Fibroblast of lung (primary cell): ENCODE data around the gene EGLN3. TPM values are rescaled to one million over a fixed set of nuclear protein-coding genes. Genes with fewer than 3 reads are reported as not detected.

Experiments
- DNase-seq, 2 donors: peaks; one replicate each; pipeline versions ENCODE4 v3.0.0 to v3.0.0-alpha.2; 2010; ENCODE audit warnings: low read depth in 2 of 2
- H2AFZ ChIP-seq: 2 replicates; pipeline ENCODE4 v1.5.1; 2012; ENCODE audit warnings: low read length, control low read depth, inconsistent platforms
- H3K27ac ChIP-seq: 2 replicates; pipeline ENCODE4 v1.5.1; 2011; ENCODE audit warnings: low read length, control low read depth; ENCODE audit not compliant: insufficient read depth
- H3K27me3 ChIP-seq: 2 replicates; pipeline ENCODE4 v1.5.1; 2011; ENCODE audit warnings: mild to moderate bottlenecking, low read length; ENCODE audit not compliant: control insufficient read depth, insufficient read depth
- H3K36me3 ChIP-seq: 2 replicates; pipeline ENCODE4 v1.5.1; 2011; ENCODE audit warnings: low read length; ENCODE audit not compliant: control insufficient read depth, insufficient read depth
- H3K4me1 ChIP-seq: 2 replicates; pipeline ENCODE4 v1.5.1; 2011; ENCODE audit warnings: low read length; ENCODE audit not compliant: control insufficient read depth, insufficient read depth; ENCODE audit errors: extremely low read depth
- H3K4me2 ChIP-seq: 2 replicates; pipeline ENCODE4 v1.5.1; 2011; ENCODE audit warnings: low read length, control low read depth; ENCODE audit not compliant: insufficient read depth; ENCODE audit errors: extremely low read depth
- H3K4me3 ChIP-seq, 4 experiments: fragments of 200-600 bp in 1 of 4; sonication (generic) in 1 of 4; replicated peaks in 1 of 4; 2 replicates each; pipeline ENCODE4 v1.5.1; 2011 to 2016; ENCODE audit warnings: low read length in 4 of 4, low read depth in 3 of 4, mild to moderate bottlenecking in 3 of 4, control low read depth in 2 of 4, inconsistent platforms in 1 of 4, mixed read lengths in 1 of 4; ENCODE audit not compliant: insufficient read depth in 1 of 4; ENCODE audit errors: control extremely low read depth in 1 of 4
- H3K79me2 ChIP-seq: 2 replicates; pipeline ENCODE4 v1.5.1; 2012; ENCODE audit warnings: mild to moderate bottlenecking, low read length, inconsistent platforms; ENCODE audit not compliant: control insufficient read depth, insufficient read depth
- H3K9ac ChIP-seq: 2 replicates; pipeline ENCODE4 v1.5.1; 2011; ENCODE audit warnings: mild to moderate bottlenecking, low read length, control low read depth; ENCODE audit not compliant: insufficient read depth
- H3K9me3 ChIP-seq: 2 replicates; pipeline ENCODE4 v1.5.1; 2012; ENCODE audit warnings: low read depth, low read length; ENCODE audit not compliant: control insufficient read depth, insufficient read depth
- H4K20me1 ChIP-seq: 2 replicates; pipeline ENCODE4 v1.5.1; 2011; ENCODE audit warnings: low read length; ENCODE audit not compliant: control insufficient read depth, insufficient read depth; ENCODE audit errors: extremely low read depth
- CTCF ChIP-seq, 2 donors: IDR thresholded peaks in 1 of 2; conservative IDR thresholded peaks in 1 of 2; 1 replicate in 1 of 2; 2 replicates in 1 of 2; pipeline ENCODE4 v1.5.1; 2011 to 2012; ENCODE audit warnings: low read length in 2 of 2, control low read depth in 1 of 2, inconsistent platforms in 1 of 2, low read depth in 1 of 2, mild to moderate bottlenecking in 1 of 2
- EZH2 ChIP-seq: IDR thresholded peaks from 2 replicates; pipeline ENCODE4 v1.5.1; 2012; ENCODE audit warnings: low read length, control low read depth, mild to moderate bottlenecking; ENCODE audit errors: missing control alignments
- polyA plus RNA-seq, 2 donors: library from polyadenylated mRNA; depleted of rRNA in 1 of 2; stranded (reverse) in 1 of 2; unstranded in 1 of 2; fragments of >200 nt; gene quantifications; 2 replicates each; pipeline ENCODE4 v1.2.1, GENCODE V29; 2011 to 2012; ENCODE audit warnings: missing spikeins in 1 of 2
- total RNA-seq: library from RNA; depleted of rRNA; stranded (reverse); fragments of >200 nt; gene quantifications from 2 replicates; pipeline ENCODE4 v1.2.1, GENCODE V29; 2014

Gene EGLN3
- total and polyA plus RNA-seq, 2 donors (not counting 1 experiment from before 2014, with no cell fraction given): 0.08 to 0.66 TPM

GRCh38 chr14:33968722-33969121 lies 17.8 kb upstream of the EGLN3 start:
- Histone ChIP-seq H4K20me1 (no peaks in the 10 kb centered on the region), H2AFZ (no peak overlapping the region), H3K4me3 (no peak overlapping the region), H3K4me2 (no peak overlapping the region), H3K79me2 (no peaks in the 10 kb centered on the region), H3K9me3 (no peaks in the 10 kb centered on the region), H3K36me3 (no peaks in the 10 kb centered on the region), H3K4me1 (no peaks in the 10 kb centered on the region), H3K27me3 (no peaks in the 10 kb centered on the region), H3K9ac (no peak overlapping the region), H3K27ac (no peak overlapping the region)
- DNase-seq: no peak
- TF ChIP-seq CTCF (conservative IDR thresholded peaks at IDR 0.05 in 1 of 2, IDR thresholded peaks at IDR 0.05 in 1 of 2; ENCODE audit: low read depth in 1 of 2, low read length in 2 of 2): no peak
- TF ChIP-seq EZH2: no peak

GRCh38 chr14:33967138-33967537 lies 16.3 kb upstream of the EGLN3 start:
- TF ChIP-seq EZH2 (no peak), CTCF (conservative IDR thresholded peaks at IDR 0.05 in 1 of 2, IDR thresholded peaks at IDR 0.05 in 1 of 2; ENCODE audit: low read depth in 1 of 2, low read length in 2 of 2) (no peak)
- no peak overlapping the region for H3K27ac ChIP-seq
- H3K36me3 ChIP-seq: no peaks in the 10 kb centered on the region
- no peak for DNase-seq
- H3K4me1 ChIP-seq: no peaks in the 10 kb centered on the region
- H2AFZ ChIP-seq: no peak overlapping the region
- no peak overlapping the region for H3K4me3 ChIP-seq
- H3K4me2 ChIP-seq: no peak overlapping the region
- H3K9ac ChIP-seq: no peak overlapping the region
- no peaks in the 10 kb centered on the region for H3K79me2 ChIP-seq
- H3K27me3 ChIP-seq: no peaks in the 10 kb centered on the region
- H4K20me1 ChIP-seq: no peaks in the 10 kb centered on the region
- H3K9me3 ChIP-seq: no peaks in the 10 kb centered on the region

GRCh38 chr14:33966276-33966675 lies 15.4 kb upstream of the EGLN3 start:
- no peak overlapping the region for H2AFZ ChIP-seq
- no peaks in the 10 kb centered on the region for H3K79me2 ChIP-seq
- no peaks in the 10 kb centered on the region for H3K27me3 ChIP-seq
- no peak for DNase-seq
- TF ChIP-seq CTCF (conservative IDR thresholded peaks at IDR 0.05 in 1 of 2, IDR thresholded peaks at IDR 0.05 in 1 of 2; ENCODE audit: low read depth in 1 of 2, low read length in 2 of 2) (no peak), EZH2 (no peak)
- no peak overlapping the region for H3K4me2 ChIP-seq
- no peak overlapping the region for H3K27ac ChIP-seq
- H4K20me1 ChIP-seq: no peaks in the 10 kb centered on the region
- no peak overlapping the region for H3K4me3 ChIP-seq
- H3K4me1 ChIP-seq: no peaks in the 10 kb centered on the region
- no peaks in the 10 kb centered on the region for H3K36me3 ChIP-seq
- no peak overlapping the region for H3K9ac ChIP-seq
- no peaks in the 10 kb centered on the region for H3K9me3 ChIP-seq
